ENCODE results near the gene C11orf91. TPM values are rescaled to one million over a fixed set of nuclear protein-coding genes. Genes with fewer than 3 reads are reported as not detected.
"Not testable (repeated sequence)": the region's sequence is repeated elsewhere in the genome, so short reads cannot be mapped to it uniquely, and the experiment has no call there.

C11orf91 gene
- total RNA-seq, 3 donors from 2014 or later: not detected

DNA sequence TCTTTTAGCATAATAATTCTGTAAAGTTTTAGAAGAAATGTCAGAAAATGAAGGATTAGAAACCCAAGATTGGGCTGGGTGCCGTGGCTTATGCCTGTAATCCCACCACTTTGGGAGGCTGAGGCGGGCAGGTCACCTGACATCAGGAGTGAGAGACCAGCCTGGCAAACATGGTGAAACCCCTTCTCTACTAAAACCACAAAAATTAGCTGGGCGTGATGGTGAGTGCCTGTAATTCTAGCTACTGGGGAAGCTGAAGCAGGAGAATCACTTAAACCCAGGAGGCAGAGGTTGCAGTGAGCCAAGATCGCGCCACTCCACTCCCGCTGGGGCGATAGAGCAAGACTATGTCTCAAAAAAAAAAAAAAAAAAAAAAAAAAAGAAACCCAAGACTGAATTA is 39.1 kb downstream of the C11orf91 start:
- not testable (repeated sequence) for H3K36me3 Mint-ChIP-seq (ENCODE audit: insufficient read depth); DNase-seq; H3K9me3 Mint-ChIP-seq; H3K4me1 Mint-ChIP-seq (ENCODE audit: low read depth); ATAC-seq; H3K4me3 Mint-ChIP-seq; H3K27me3 Mint-ChIP-seq (ENCODE audit: low read depth)

DNA sequence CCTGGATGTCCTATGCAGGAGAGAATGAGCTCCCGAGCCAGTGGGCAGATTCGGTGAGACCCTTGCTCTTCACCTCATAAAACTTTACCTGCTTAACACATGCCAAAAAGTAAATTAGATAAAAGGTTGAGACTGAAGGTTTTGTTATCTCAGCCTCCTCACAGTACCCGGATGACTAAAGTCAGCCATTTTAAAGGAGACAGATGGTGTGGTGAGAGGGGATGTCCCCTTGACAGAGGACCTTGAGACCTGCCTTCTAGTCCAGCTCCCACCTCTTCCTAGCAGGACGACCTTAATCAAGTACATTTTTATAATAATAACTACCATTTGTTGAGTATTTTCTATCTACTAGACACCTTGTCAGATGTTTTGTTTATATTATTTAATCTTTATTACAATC is 39.7 kb downstream of the C11orf91 start:
- ATAC-seq (no peak), DNase-seq (no peak)
- Mint-ChIP-seq H3K36me3 (ENCODE audit: insufficient read depth) (no peaks in the 10 kb centered on the region), H3K4me1 (ENCODE audit: low read depth) (no peaks in the 10 kb centered on the region), H3K9me3 (no peaks in the 10 kb centered on the region), H3K27me3 (ENCODE audit: low read depth) (peaks cover 8% of the 10 kb centered on the region), H3K4me3 (no peak overlapping the region)

DNA sequence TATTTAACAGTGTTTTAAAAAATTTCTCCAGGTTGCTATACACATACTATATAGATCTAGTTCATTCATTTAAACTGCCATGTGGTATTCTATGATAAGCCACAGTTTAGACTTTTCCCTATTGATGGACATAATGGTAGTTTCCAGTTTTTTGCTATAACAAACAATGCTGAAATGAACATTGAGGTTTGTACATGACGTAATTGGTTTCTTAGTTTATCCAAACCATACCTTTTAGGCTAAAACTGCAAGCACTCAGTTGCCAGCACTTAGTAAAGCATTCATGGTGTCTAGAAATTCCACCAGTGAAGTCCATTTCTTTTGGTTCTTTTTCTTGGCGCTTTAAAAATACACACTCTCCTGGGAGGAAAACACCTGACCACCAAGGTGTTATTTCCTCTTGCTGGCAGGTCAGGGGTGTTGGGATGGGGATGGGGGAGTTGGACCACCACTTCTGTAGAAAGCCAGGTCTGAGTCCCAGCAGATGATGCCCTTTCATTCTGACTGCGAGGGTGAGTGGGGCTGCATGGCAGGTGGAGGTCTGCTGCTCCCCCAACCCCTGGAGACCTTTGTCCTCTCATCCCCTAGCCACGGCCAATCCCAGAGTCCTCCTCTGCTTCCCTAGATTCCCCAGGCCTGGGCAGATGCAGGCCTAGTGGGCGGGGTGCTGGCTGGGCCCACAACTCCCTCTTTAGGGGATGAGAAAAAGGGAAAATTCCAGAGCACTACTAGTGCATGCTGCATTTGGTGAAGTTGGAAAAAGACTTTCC is 41.1 kb downstream of the C11orf91 start:
- ATAC-seq: no peak
- no peaks in the 10 kb centered on the region for H3K4me1 Mint-ChIP-seq (ENCODE audit: low read depth)
- no peaks in the 10 kb centered on the region for H3K36me3 Mint-ChIP-seq (ENCODE audit: insufficient read depth)
- peaks cover 10% of the 10 kb centered on the region for H3K27me3 Mint-ChIP-seq (ENCODE audit: low read depth)
- no peaks in the 10 kb centered on the region for H3K9me3 Mint-ChIP-seq
- no peak overlapping the region for H3K4me3 Mint-ChIP-seq
- no peak for DNase-seq

DNA sequence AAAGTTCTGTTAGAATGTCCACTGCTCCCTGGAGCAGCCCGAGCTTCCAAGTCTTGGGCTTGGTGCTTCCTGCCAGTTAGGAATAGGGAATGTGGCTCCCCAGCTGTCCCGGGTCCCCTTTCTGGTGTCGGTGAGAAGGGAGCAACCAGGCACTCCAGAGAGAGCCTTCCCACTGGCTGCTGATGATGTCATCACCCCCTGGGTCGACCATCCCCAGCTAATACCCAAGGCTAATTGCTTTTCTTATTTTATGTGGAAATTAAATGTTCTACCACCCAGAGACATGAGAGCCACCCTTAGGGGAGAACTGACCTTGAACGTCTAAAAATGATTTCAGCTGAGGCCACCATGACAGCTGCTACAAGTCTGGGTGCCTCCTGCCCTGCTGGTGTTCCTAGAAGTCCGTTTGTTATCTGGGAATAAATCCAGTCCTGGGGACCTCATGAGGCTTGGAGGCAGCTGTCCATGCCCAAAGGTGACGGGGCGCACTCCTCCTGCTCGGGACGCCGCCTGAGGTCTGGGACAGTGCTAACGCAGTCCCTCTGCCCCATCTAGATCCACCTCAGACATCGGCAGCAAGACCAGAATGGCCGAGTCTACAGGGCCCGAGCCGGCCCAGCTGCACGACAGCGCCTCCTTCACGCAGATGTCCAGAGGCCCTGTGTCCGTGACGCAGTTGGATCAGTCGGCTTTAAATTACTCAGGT is 42.3 kb downstream of the C11orf91 start:
- Mint-ChIP-seq H3K9me3 (no peaks in the 10 kb centered on the region), H3K4me3 (no peak overlapping the region), H3K36me3 (ENCODE audit: insufficient read depth) (no peaks in the 10 kb centered on the region), H3K4me1 (ENCODE audit: low read depth) (no peaks in the 10 kb centered on the region), H3K27me3 (ENCODE audit: low read depth) (peaks cover 5% of the 10 kb centered on the region)
- DNase-seq (no peak), ATAC-seq (no peak)

DNA sequence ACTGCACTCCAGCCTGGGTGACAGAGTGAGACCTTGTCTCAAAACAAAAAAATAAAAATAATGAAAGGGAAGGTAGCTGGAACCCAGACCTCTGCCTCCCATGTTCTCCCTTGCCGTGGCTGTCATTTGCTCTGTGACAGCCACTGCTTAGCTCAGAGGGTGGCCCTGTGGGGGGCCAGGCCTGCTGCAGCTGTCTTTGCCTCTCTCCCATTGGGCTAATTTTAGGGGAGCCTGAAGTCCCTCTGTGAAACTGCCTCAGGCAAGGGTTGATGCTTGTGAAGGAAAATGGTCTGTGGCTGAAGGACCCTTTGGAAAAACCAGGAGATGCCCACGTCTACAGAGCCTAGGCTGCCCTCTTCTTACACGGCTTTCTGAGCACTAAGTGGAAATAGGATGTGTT is 42.9 kb downstream of the C11orf91 start:
- no peak for DNase-seq
- Mint-ChIP-seq H3K27me3 (ENCODE audit: low read depth) (peaks cover 5% of the 10 kb centered on the region), H3K9me3 (no peaks in the 10 kb centered on the region), H3K36me3 (ENCODE audit: insufficient read depth) (no peaks in the 10 kb centered on the region), H3K4me3 (no peak overlapping the region), H3K4me1 (ENCODE audit: low read depth) (no peaks in the 10 kb centered on the region)
- ATAC-seq: no peak

DNA sequence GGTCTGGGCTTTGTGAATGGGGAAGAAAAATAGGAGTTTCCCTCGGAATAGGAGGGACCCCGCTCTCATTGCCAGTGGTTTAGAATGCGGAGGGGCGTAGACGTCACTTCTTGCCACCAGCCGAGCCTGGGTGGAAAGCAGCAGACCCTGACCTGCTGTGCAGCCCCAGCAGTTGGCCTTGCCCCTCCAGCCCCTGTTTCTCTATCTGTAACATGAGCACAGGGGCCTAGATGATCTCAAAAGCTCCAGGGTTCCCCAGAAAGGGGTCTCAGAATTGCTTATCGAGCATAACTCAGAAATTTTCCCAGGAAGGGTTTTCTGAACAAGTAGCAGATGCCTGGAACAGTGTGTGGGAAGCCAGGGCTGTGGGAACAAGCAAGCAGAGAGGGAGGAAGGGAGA is 43.9 kb downstream of the C11orf91 start:
- no peaks in the 10 kb centered on the region for H3K36me3 Mint-ChIP-seq (ENCODE audit: insufficient read depth)
- no peak for DNase-seq
- H3K9me3 Mint-ChIP-seq: no peaks in the 10 kb centered on the region
- no peak overlapping the region for H3K4me3 Mint-ChIP-seq
- no peaks in the 10 kb centered on the region for H3K4me1 Mint-ChIP-seq (ENCODE audit: low read depth)
- no peak for ATAC-seq
- H3K27me3 Mint-ChIP-seq (ENCODE audit: low read depth): peaks cover 5% of the 10 kb centered on the region

DNA sequence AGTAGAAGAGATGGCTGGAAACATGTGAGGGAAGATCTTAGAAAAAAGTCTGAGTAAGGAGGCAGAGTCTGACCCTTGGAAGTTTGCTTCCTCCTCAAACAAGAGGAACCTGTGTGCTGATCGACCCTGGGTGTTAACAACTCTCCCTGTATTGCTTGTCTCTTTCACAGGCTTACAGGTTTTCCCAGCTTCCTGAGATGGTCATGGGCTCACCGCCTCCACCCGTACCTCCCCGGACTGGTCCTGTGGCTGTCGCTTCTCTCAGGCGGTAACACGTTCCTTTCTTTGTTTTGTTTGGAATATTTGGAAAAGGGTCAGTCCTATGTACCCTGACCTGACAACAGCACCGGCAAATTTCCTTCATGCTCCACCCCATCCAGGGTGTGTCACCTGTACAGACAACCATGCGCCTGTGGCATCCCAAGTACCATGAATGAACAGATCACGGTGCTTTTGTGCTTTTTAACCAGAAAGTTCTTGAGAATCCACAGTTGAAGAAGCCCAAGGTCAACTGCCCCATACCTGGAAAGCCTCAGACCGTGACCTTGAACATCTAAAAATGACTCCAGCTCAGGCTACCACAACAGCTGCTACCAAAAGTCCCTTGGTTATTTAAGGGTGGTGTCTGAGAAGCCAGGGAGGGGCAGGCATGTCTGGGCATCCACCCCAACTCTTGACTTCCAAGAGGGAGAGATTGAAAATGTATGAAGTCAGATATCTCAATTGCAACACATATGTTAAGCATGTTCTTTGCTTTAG is 44.6 kb downstream of the C11orf91 start:
- DNase-seq (no peak), ATAC-seq (no peak)
- H3K4me3 Mint-ChIP-seq: no peak overlapping the region
- peaks cover 4% of the 10 kb centered on the region for H3K27me3 Mint-ChIP-seq (ENCODE audit: low read depth)
- no peaks in the 10 kb centered on the region for H3K9me3 Mint-ChIP-seq
- H3K36me3 Mint-ChIP-seq (ENCODE audit: insufficient read depth): no peaks in the 10 kb centered on the region
- H3K4me1 Mint-ChIP-seq (ENCODE audit: low read depth): no peaks in the 10 kb centered on the region

DNA sequence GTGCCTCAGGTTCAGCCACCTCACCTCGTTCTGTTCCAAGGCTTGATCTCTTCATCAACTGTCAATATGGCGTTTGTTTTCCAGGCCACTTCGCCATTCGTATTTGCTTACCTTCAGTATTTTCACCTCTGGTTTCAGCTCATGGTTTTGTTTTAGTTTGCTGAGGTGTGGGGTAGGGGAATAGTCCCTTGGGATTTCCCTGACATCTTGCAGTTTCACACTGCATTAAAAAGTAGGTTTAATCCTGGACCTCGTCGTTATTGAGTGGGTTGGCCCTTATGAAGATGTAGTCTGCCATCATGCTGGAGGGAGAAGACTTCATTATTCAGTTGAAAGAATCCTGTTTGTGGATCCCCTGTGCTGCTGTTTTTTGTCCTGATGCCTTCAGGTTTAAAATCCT is 46.0 kb downstream of the C11orf91 start:
- H3K36me3 Mint-ChIP-seq (ENCODE audit: insufficient read depth): no peaks in the 10 kb centered on the region
- H3K27me3 Mint-ChIP-seq (ENCODE audit: low read depth): peaks cover 6% of the 10 kb centered on the region
- H3K4me3 Mint-ChIP-seq: no peak overlapping the region
- DNase-seq (no peak), ATAC-seq (no peak)
- no peaks in the 10 kb centered on the region for H3K9me3 Mint-ChIP-seq
- no peaks in the 10 kb centered on the region for H3K4me1 Mint-ChIP-seq (ENCODE audit: low read depth)

DNA sequence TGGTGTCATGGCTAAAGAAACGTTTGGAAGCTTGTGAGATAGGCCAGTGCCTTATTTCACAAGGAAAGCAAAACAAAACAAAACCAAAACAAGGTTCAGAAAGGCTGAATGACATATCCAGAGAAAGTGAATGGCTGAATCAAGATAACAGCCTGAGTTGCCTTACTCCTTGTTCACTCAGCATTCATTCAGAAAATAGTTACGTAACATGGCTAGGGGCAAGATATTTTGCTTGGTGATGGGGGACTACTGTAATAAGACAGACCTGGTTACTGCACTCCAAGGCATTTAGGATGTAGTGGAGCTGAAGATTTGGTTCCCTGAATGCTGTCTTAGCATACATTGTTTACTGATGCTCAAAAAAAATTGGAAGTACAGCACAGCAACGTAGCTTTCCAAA is 47.7 kb downstream of the C11orf91 start:
- no peak for DNase-seq
- Mint-ChIP-seq H3K4me3 (no peak overlapping the region), H3K9me3 (no peaks in the 10 kb centered on the region), H3K4me1 (ENCODE audit: low read depth) (no peaks in the 10 kb centered on the region), H3K36me3 (ENCODE audit: insufficient read depth) (no peaks in the 10 kb centered on the region), H3K27me3 (ENCODE audit: low read depth) (peaks cover 6% of the 10 kb centered on the region)
- ATAC-seq: no peak

DNA sequence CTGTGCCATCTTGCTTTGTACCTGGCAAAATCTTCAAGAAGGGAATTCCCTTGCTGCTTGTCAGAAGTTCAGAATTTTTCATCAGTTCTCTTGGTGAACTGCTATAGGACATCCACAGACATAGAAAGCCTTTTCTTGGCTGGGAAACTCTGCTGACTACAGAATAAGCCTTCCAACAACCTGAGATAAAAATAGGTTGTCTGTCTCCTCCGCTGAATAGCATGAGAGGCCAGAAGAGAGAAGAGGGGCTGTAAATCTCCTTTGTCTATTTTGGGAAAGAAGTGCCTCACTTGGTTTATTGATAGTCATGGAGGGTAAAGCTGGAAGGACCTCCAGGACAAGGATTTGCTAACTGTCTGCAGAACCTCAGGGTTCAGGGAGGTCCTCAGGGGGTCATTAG is 48.2 kb downstream of the C11orf91 start:
- ATAC-seq (no peak), DNase-seq (no peak)
- no peaks in the 10 kb centered on the region for H3K36me3 Mint-ChIP-seq (ENCODE audit: insufficient read depth)
- peaks cover 6% of the 10 kb centered on the region for H3K27me3 Mint-ChIP-seq (ENCODE audit: low read depth)
- no peaks in the 10 kb centered on the region for H3K4me1 Mint-ChIP-seq (ENCODE audit: low read depth)
- no peaks in the 10 kb centered on the region for H3K9me3 Mint-ChIP-seq
- H3K4me3 Mint-ChIP-seq: no peak overlapping the region

DNA sequence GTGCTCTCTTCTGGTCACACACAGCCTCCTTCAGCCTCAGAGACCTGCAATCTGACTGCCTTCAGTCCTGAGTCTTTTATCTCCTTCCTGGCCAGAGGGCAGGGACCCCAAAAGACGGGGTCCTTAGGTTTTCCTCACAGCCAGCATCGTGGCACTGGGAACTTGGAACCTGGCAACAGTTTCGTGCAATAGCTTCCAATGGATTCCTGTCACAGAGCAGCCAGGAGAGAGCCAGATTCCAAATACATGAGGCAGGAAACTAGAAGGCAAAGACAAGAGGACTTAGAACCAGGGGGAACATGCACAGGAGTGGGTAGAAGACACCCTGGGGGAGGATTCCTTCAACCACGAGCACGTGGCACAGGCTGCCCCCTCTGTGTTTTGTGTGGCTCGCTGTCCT is 48.6 kb downstream of the C11orf91 start:
- DNase-seq: no peak
- ATAC-seq: no peak
- no peak overlapping the region for H3K4me3 Mint-ChIP-seq
- no peaks in the 10 kb centered on the region for H3K9me3 Mint-ChIP-seq
- H3K27me3 Mint-ChIP-seq (ENCODE audit: low read depth): peaks cover 6% of the 10 kb centered on the region
- H3K36me3 Mint-ChIP-seq (ENCODE audit: insufficient read depth): no peaks in the 10 kb centered on the region
- H3K4me1 Mint-ChIP-seq (ENCODE audit: low read depth): no peaks in the 10 kb centered on the region

DNA sequence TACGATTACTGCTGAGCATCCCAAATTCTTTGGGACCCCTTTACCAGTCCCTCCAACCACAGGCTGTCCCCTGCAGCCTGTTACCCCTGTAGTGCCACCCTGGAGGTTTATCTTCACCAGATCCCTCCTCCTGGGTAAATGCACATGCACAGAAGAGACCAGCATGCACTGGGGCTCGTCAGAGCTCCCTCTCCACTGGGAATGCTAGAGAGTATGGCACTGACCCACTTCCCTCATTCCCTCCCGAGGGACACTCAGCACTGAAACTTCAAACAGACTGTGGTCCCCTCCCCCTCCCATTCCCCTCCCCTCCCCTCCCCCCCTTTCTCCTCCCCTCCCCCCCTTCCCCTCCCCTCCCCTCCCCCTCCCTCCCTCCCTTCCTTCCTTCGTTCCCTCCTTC is 49.1 kb downstream of the C11orf91 start:
- H3K4me1 Mint-ChIP-seq (ENCODE audit: low read depth): no peaks in the 10 kb centered on the region
- no peaks in the 10 kb centered on the region for H3K9me3 Mint-ChIP-seq
- no peaks in the 10 kb centered on the region for H3K36me3 Mint-ChIP-seq (ENCODE audit: insufficient read depth)
- ATAC-seq (no peak), DNase-seq (no peak)
- H3K4me3 Mint-ChIP-seq: no peak overlapping the region
- peaks cover 6% of the 10 kb centered on the region for H3K27me3 Mint-ChIP-seq (ENCODE audit: low read depth)

DNA sequence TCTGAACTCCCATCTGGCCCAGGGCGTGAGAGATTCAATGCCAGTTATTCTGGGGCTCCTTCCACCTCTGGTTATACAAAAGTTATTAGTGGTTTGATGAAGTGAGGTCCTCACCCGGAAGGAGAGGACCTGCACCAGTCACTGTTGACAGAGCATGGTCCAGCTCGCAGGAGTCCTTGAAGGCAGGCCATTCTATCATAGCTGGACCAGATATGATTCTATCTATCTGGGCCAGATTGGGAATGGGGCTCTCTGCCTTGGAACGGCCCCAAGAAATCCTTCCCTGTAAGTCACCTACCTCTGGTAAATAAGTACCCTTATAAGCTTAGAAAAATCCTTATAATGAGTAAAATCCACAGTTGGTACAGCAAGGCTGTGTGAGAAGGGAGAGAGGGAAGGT is 50.7 kb downstream of the C11orf91 start:
- DNase-seq: no peak
- Mint-ChIP-seq H3K36me3 (ENCODE audit: insufficient read depth) (no peaks in the 10 kb centered on the region), H3K9me3 (no peaks in the 10 kb centered on the region), H3K27me3 (ENCODE audit: low read depth) (peaks cover 3% of the 10 kb centered on the region), H3K4me3 (no peak overlapping the region), H3K4me1 (ENCODE audit: low read depth) (no peaks in the 10 kb centered on the region)
- ATAC-seq: no peak
